ENCODE measurements around the gene CTSH. TPM values are rescaled to one million over a fixed set of nuclear protein-coding genes. Genes with fewer than 3 reads are reported as not detected.

Gene CTSH
- total and polyA plus RNA-seq, 2 of the 13 experiments (the other 11 are each of a cell fraction or from before 2014, with no cell fraction given), result 265 to 653 TPM

Small RNAs within 50 kb of the gene (small RNA-seq; reads per million reads assigned to genes)
- 0 reads per million in 3 experiments for gene RNU6-415P (ENCODE audit: insufficient read depth in 2 of 3, insufficient read length in 3 of 3, low read depth in 2 of 3, low replicate concordance in 1 of 3)

Other genes starting within 250 kb of the CTSH start
- gene ADAMTS7, start 133.6 kb downstream of the CTSH start, total RNA-seq (2016; rRNA removed; fragmentation: Illumina TruSeq; extraction: Trizol), result 0.09 TPM in 1 of 2 replicates, not detected in the other
- gene ADAMTS7, start 133.6 kb downstream of the CTSH start, polyA plus RNA-seq (2011; rRNA removed), result 0.12 and 0.16 TPM in 2 replicates
- 218 and 361 TPM in 2 replicates for gene MORF4L1, start 72.2 kb downstream of the CTSH start, total RNA-seq (2016; rRNA removed; fragmentation: Illumina TruSeq; extraction: Trizol)
- gene MORF4L1, start 72.2 kb downstream of the CTSH start, polyA plus RNA-seq (2011; rRNA removed), result 182 and 219 TPM in 2 replicates
- gene RASGRF1, start 145.7 kb upstream of the CTSH start, total RNA-seq (2016; rRNA removed; fragmentation: Illumina TruSeq; extraction: Trizol), result 0.55 TPM in 2 replicates
- 1.2 and 3.0 TPM in 2 replicates for gene RASGRF1, start 145.7 kb upstream of the CTSH start, polyA plus RNA-seq (2011; rRNA removed)